ENCODE measurements around the gene UQCC2. TPM values are rescaled to one million over a fixed set of nuclear protein-coding genes. Genes with fewer than 3 reads are reported as not detected.

UQCC2 gene
- total RNA-seq, 4 donors from 2014 or later = 21.1 to 74.7 (median 32.7) TPM

DNA sequence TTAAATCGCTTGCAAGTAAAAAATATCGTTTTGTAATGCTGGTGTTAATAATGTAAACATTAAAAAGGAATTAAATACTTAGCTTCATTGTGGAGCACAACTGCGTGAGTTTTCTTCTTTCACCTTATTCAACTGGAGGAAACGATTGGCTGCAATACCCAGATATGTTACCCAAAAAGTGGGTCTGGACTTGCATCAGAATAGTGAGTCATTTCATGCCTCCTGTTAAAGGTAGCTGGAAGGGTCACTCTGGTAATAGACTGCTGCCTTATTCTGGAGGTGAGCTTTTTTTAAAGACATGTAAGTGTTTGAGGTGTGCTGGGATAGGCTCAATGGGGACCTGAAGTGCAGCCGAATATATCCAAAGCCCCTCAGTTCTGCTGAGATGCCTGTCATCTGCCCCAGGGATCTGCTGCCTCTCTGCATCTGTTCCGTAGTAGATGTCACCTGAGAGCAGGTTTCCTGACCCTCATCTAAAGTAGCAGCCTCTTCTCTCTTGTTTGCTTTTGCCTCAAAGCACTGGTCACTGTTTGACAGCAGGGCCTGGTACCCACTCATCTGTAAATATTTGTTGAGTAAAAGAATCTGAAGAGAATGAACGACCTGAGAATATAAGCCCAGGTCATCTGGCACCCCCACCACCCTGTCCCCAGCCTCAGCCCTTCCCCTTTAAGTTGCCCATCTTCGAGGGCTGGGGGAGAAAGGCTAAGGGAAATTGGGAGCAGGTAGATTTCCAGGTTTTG is 5.6 kb upstream of the UQCC2 start:
- 58% methylated on average over 8 of the region's 8 CpGs for WGBS, 2 donors
- H3K27ac ChIP-seq = peak overlapping the region; percentile 26 to 74 (median 62)

GRCh38 chr6:33716379-33716778 is 4.9 kb upstream of the UQCC2 start:
- intact Hi-C loops (cut with DNase I) = no loop called here
- H3K4me3 ChIP-seq (replicated peaks in 1 of 3) = no peak overlapping the region
- TF ChIP-seq, protein P1, sequence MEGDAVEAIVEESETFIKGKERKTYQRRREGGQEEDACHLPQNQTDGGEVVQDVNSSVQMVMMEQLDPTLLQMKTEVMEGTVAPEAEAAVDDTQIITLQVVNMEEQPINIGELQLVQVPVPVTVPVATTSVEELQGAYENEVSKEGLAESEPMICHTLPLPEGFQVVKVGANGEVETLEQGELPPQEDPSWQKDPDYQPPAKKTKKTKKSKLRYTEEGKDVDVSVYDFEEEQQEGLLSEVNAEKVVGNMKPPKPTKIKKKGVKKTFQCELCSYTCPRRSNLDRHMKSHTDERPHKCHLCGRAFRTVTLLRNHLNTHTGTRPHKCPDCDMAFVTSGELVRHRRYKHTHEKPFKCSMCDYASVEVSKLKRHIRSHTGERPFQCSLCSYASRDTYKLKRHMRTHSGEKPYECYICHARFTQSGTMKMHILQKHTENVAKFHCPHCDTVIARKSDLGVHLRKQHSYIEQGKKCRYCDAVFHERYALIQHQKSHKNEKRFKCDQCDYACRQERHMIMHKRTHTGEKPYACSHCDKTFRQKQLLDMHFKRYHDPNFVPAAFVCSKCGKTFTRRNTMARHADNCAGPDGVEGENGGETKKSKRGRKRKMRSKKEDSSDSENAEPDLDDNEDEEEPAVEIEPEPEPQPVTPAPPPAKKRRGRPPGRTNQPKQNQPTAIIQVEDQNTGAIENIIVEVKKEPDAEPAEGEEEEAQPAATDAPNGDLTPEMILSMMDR (IDR thresholded peaks at IDR 0.05) = no peak
- no peak for TF ChIP-seq POLR2A (IDR thresholded peaks at IDR 0.05)
- no peaks in the 10 kb centered on the region for H3K9me3 ChIP-seq
- peaks cover 47 to 59% of the 10 kb centered on the region in 2 donors for H3K4me1 ChIP-seq
- DNase-seq = peak in 1 of 2 donors; percentile 27
- H3K27me3 ChIP-seq = no peaks in the 10 kb centered on the region
- H3K27ac ChIP-seq = peak overlapping the region; percentile 26 to 74 (median 62)
- 72 to 75% methylated on average over 7 of the region's 7 CpGs for WGBS, 2 donors
- H3K36me3 ChIP-seq = no peaks in the 10 kb centered on the region

More for the DNA sequence above, 5.6 kb upstream of the UQCC2 start:
- no peak overlapping the region for H3K4me3 ChIP-seq (replicated peaks in 1 of 3)
- DNase-seq = peak in 1 of 2 donors; percentile 41
- intact Hi-C loops (cut with DNase I) = no loop called here
- TF ChIP-seq, protein P1 (IDR thresholded peaks at IDR 0.05) = no peak
- no peak for TF ChIP-seq POLR2A (IDR thresholded peaks at IDR 0.05)
- H3K9me3 ChIP-seq = no peaks in the 10 kb centered on the region
- H3K4me1 ChIP-seq = peaks cover 50 to 60% of the 10 kb centered on the region in 2 donors
- H3K27me3 ChIP-seq = no peaks in the 10 kb centered on the region
- no peaks in the 10 kb centered on the region for H3K36me3 ChIP-seq

- Histone ChIP-seq H3K27me3 (no peaks in the 10 kb centered on the region), H3K9me3 (no peaks in the 10 kb centered on the region), H3K36me3 (no peaks in the 10 kb centered on the region), H3K27ac (no peak overlapping the region), H3K4me1 (peaks cover 48 to 52% of the 10 kb centered on the region in 2 donors), H3K4me3 (replicated peaks in 1 of 3) (no peak overlapping the region)
- 88 to 99% methylated on average over 7 of the region's 7 CpGs for WGBS, 2 donors
- DNase-seq = no peak
- no peak for TF ChIP-seq POLR2A (IDR thresholded peaks at IDR 0.05)
- TF ChIP-seq, protein P1 (IDR thresholded peaks at IDR 0.05) = no peak
- intact Hi-C loops (cut with DNase I) = no loop called here
These were observed 3.0 kb upstream of the UQCC2 start for GRCh38 chr6:33714385-33715040.

GRCh38 chr6:33713786-33714185 is 2.3 kb upstream of the UQCC2 start:
- H3K36me3 ChIP-seq = no peaks in the 10 kb centered on the region
- no peaks in the 10 kb centered on the region for H3K9me3 ChIP-seq
- TF ChIP-seq, protein P1 (IDR thresholded peaks at IDR 0.05) = no peak
- no peak for TF ChIP-seq POLR2A (IDR thresholded peaks at IDR 0.05)
- no peak overlapping the region for H3K4me3 ChIP-seq (replicated peaks in 1 of 3)
- H3K27ac ChIP-seq = no peak overlapping the region
- intact Hi-C loops (cut with DNase I) = no loop called here
- 89 to 94% methylated on average over 2 of the region's 2 CpGs for WGBS, 2 donors
- no peaks in the 10 kb centered on the region for H3K27me3 ChIP-seq
- no peak for DNase-seq
- peaks cover 41 to 44% of the 10 kb centered on the region in 2 donors for H3K4me1 ChIP-seq

DNA sequence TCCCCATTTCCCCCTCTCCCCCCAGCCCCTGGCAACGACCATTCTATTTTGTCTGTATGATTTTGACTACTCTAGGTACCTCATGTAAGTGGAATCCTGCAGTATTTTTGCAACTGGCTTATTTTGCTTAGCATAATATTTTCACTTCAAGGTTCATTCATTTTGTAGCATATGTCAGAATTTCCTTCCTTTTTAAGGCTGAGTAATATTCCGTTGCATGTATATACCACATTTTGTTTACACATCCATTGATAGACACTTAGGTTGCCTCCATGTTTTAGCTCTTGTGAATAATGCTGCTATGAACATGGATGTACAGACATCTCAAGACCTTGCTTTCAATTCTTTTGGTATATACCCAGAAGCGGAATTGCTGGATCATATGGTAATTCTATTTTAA is 1.4 kb upstream of the UQCC2 start:
- H3K27me3 ChIP-seq = no peaks in the 10 kb centered on the region
- H3K36me3 ChIP-seq = no peaks in the 10 kb centered on the region
- no peak for TF ChIP-seq POLR2A (IDR thresholded peaks at IDR 0.05)
- TF ChIP-seq, protein P1 (IDR thresholded peaks at IDR 0.05) = no peak
- WGBS, 2 donors = 89 to 93% methylated on average over 3 of the region's 3 CpGs
- DNase-seq = no peak
- no peak overlapping the region for H3K4me3 ChIP-seq (replicated peaks in 1 of 3)
- no peak overlapping the region for H3K27ac ChIP-seq
- intact Hi-C loops (cut with DNase I) = no loop called here
- H3K9me3 ChIP-seq = no peaks in the 10 kb centered on the region
- H3K4me1 ChIP-seq = peaks cover 35 to 36% of the 10 kb centered on the region in 2 donors
